ENCODE results near the gene BBS4.
"Not testable (repeated sequence)": the region's sequence is repeated elsewhere in the genome, so short reads cannot be mapped to it uniquely, and the experiment has no call there.

Gene BBS4

DNA sequence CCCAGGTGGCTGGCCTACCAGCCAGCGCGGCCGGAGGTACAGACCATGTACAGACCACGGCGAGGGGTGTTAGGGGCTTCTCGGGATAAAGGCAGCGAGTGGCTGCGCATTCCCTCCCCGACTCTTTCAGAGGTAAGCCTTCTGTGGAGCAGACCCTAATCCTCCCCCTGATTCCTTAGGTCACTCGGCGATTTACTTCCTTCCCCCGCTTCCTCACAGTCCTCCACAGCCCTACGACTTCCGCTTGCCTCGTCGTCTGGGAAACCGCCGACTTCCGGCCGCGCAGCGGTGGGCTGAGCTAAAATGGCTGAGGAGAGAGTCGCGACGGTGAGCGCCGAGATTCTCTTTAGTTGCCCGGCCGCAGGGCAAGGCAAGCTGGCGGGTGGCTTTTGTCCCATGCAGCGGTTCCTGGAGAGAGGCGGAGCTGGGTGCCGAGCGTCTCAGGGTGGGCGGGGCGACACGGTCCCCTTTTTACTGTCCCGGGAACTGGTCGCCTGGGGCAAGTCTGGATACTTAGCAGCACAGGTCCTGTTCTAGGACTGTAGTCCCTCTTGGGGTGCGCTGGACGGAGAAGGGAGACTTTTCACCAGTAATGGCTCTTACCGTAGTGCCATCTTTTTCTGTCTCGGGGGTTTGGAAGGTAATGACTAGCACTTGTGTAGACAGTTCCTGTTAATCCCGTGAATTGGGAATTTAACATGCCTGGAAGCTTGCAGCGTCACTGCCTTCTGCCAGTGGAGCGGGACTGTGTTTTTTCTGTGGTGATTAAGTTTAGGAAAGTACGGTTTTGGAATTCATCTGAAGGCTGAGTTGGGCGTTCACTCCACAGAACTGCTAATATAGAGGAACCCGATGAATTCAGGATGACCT, at the start of gene BBS4, which contains the start of gene HIGD2B (continued):
- TF ChIP-seq ZNF37A (tag by site-specific recombination; IDR thresholded peaks at IDR 0.05) (no peak), GLIS2 (tag by site-specific recombination; IDR thresholded peaks at IDR 0.05) (no peak), BCL11A (tag by site-specific recombination; IDR thresholded peaks at IDR 0.05; ENCODE audit: low read depth) (0 out of 2 replicates have a peak, but pooled peaks have one; percentile 42), ZNF184 (tag by site-specific recombination; IDR thresholded peaks at IDR 0.05) (no peak), ZNF670 (tag by site-specific recombination; IDR thresholded peaks at IDR 0.05; ENCODE audit: low read depth) (no peak), ZBTB48 (tag by site-specific recombination; IDR thresholded peaks at IDR 0.05) (peak; percentile 64; the same call in 1 of the 2 replicates), GLIS1 (tag by site-specific recombination; IDR thresholded peaks at IDR 0.05) (peak; percentile 79), ZNF623 (tag by site-specific recombination; IDR thresholded peaks at IDR 0.05) (no peak), ZNF600 (tag by site-specific recombination; IDR thresholded peaks at IDR 0.05) (peak; percentile 97), ZNF311 (tag by site-specific recombination; IDR thresholded peaks at IDR 0.05; ENCODE audit: borderline replicate concordance) (no peak), ZNF544 (tag by site-specific recombination; IDR thresholded peaks at IDR 0.05) (no peak), MYNN (tag by site-specific recombination; IDR thresholded peaks at IDR 0.05; ENCODE audit: borderline replicate concordance) (peak; percentile 88), ZNF398 (tag by site-specific recombination; IDR thresholded peaks at IDR 0.05) (peak; percentile 96), FEZF1 (tag by site-specific recombination; IDR thresholded peaks at IDR 0.05) (peak; percentile 40), ZSCAN16 (tag by site-specific recombination; IDR thresholded peaks at IDR 0.05) (no peak)
- TF ChIP-seq, protein P1, sequence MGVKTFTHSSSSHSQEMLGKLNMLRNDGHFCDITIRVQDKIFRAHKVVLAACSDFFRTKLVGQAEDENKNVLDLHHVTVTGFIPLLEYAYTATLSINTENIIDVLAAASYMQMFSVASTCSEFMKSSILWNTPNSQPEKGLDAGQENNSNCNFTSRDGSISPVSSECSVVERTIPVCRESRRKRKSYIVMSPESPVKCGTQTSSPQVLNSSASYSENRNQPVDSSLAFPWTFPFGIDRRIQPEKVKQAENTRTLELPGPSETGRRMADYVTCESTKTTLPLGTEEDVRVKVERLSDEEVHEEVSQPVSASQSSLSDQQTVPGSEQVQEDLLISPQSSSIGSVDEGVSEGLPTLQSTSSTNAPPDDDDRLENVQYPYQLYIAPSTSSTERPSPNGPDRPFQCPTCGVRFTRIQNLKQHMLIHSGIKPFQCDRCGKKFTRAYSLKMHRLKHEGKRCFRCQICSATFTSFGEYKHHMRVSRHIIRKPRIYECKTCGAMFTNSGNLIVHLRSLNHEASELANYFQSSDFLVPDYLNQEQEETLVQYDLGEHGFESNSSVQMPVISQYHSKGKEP (tag by site-specific recombination; IDR thresholded peaks at IDR 0.05), result peak; percentile 48

- CTCF ChIA-PET; H3K4me1 ChIP-seq (ENCODE audit: control insufficient read depth, insufficient read depth, low read length); H3K27ac ChIP-seq (ENCODE audit: extremely low read depth, low read depth, low read length); H3K9me3 ChIP-seq (ENCODE audit: control insufficient read depth, insufficient read depth, low read depth, low read length); POLR2A ChIA-PET; H3K36me3 ChIP-seq (ENCODE audit: control insufficient read depth in 2 of 2, insufficient read depth in 1 of 2, low read length in 2 of 2): not testable (repeated sequence)
- peak overlapping the region; percentile 40 for H3K4me3 ChIP-seq (ENCODE audit: low read depth, low read length)
Observed at GRCh38 chr15:72636519-72637282, 49.3 kb upstream of the BBS4 start.

DNA sequence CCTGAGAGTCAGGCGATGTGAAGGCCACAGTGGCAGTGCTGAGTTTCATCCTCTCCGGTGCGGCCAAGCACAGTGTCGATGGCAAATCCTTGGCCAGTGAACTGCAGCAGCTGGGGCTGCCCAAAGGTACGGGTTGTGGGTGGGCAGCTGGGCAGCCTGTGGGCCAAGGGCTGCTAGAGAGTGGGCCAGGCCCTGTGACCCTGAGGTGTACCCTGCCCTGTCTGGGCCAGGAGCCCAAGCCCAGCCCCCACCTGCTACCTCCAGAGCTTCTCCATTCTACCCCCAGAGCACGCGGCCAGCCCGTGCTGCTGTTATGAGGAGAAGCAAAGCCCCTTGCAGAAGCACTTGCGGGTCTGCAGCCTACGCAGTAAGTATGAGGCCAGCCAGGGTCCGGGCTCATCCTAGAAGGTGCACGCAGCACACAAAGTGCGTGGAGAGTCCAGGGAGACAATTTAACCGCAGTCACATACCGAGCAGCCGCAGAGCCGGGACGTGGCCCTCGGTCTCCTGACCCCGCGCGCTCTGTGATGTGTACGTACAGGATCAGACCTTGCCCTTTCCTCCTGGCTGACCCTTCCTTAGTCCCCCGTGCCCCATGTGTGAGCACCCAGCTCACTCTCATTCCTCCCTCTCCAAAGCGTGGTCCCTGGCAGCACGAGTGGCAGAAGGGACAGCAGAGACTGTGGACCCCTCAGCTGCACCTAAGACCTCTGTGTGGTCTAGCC, 46.1 kb upstream of the BBS4 start:
- H3K4me1 ChIP-seq (ENCODE audit: control insufficient read depth, insufficient read depth, low read length); POLR2A ChIA-PET; H3K4me3 ChIP-seq (ENCODE audit: low read depth, low read length); H3K36me3 ChIP-seq (ENCODE audit: control insufficient read depth in 2 of 2, insufficient read depth in 1 of 2, low read length in 2 of 2); CTCF ChIA-PET; H3K27ac ChIP-seq (ENCODE audit: extremely low read depth, low read depth, low read length); H3K9me3 ChIP-seq (ENCODE audit: control insufficient read depth, insufficient read depth, low read depth, low read length): not testable (repeated sequence)

DNA sequence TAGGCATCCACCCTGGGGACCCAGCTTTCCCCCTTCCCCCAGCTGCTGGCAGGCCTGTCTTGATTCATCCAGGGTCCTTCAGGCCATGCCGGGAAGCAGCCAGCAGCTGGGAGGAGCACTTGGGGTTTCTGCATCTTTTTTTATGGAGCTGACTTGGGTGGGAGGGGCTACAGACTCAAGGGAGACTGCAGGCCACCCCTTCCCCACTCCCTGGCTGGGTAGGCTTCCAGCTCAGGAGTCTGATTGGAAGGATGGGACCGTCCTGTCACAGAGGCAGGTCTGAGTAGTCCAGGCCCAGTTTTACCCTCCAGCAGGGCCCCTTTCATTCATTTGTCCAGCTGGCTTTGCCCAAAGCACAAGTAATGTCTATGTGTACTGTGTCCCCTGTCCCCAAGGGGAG, 43.7 kb upstream of the BBS4 start:
- CTCF ChIA-PET; POLR2A ChIA-PET; H3K36me3 ChIP-seq (ENCODE audit: control insufficient read depth in 2 of 2, insufficient read depth in 1 of 2, low read length in 2 of 2); H3K4me1 ChIP-seq (ENCODE audit: control insufficient read depth, insufficient read depth, low read length); H3K27ac ChIP-seq (ENCODE audit: extremely low read depth, low read depth, low read length); H3K4me3 ChIP-seq (ENCODE audit: low read depth, low read length); H3K9me3 ChIP-seq (ENCODE audit: control insufficient read depth, insufficient read depth, low read depth, low read length): not testable (repeated sequence)

DNA sequence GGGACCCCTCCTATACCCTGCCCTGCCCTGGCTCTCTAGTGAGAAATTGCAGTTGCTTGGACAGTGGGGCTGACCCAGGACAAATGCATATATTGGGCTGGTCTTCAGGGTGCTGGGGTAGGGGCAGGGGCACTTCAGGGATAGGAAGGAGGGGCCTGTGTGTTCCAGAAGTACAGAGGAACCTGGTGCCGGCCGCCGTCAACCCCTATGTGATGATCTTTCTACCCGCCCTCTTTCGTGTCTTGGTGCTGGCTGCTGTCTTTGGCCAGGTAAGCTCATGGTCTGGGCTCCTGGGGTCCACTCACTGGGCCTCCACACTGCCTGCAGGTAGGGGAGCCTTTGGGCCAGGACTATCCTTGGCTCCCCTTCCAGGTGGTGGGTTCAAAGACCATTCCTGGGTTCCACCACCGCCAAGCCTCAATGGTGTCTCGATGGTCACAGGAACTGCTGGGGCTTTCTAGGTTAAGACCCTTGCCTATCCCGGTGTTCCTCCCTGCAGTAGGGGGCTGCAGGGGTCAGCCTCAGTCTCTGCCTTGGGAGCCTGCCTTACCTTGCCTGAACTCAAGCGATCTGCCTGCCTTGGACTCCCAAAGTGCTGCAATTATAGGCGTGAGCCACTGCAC, 37.3 kb upstream of the BBS4 start:
- H3K9me3 ChIP-seq (ENCODE audit: control insufficient read depth, insufficient read depth, low read depth, low read length); CTCF ChIA-PET; POLR2A ChIA-PET; H3K36me3 ChIP-seq (ENCODE audit: control insufficient read depth in 2 of 2, insufficient read depth in 1 of 2, low read length in 2 of 2); H3K4me1 ChIP-seq (ENCODE audit: control insufficient read depth, insufficient read depth, low read length); H3K27ac ChIP-seq (ENCODE audit: extremely low read depth, low read depth, low read length); H3K4me3 ChIP-seq (ENCODE audit: low read depth, low read length): not testable (repeated sequence)

GRCh38 chr15:72654397-72654796, 31.6 kb upstream of the BBS4 start, which contains the start of gene GOLGA6B:
Gene GOLGA6B, plus strand, starts transcription at chr15:72654697. Its CDS starts 41 bp downstream, at chr15:72654738.
- H3K4me3 ChIP-seq (ENCODE audit: low read depth, low read length); H3K36me3 ChIP-seq (ENCODE audit: control insufficient read depth in 2 of 2, insufficient read depth in 1 of 2, low read length in 2 of 2); POLR2A ChIA-PET; H3K27ac ChIP-seq (ENCODE audit: extremely low read depth, low read depth, low read length); CTCF ChIA-PET; H3K4me1 ChIP-seq (ENCODE audit: control insufficient read depth, insufficient read depth, low read length); H3K9me3 ChIP-seq (ENCODE audit: control insufficient read depth, insufficient read depth, low read depth, low read length): not testable (repeated sequence)
